G401 (cell line): ENCODE measurements around the gene CNRIP1. TPM values are rescaled to one million over a fixed set of nuclear protein-coding genes. Genes with fewer than 3 reads are reported as not detected.

ENCODE experiments used
- DNase-seq: peaks from one replicate; pipeline ENCODE4 v3.0.0-alpha.2; 2015; ENCODE audit warnings: low spot score
- in situ Hi-C: cut with HindIII; loops from 2 replicates; pipeline ENCODE4 v1.10.0; 2016; ENCODE audit warnings: low sequenced_read_pairs, mixed read lengths
- total RNA-seq: library from RNA; depleted of rRNA; stranded (reverse); fragments of >200 nt; shearing (Covaris generic); gene quantifications from 2 replicates; pipeline ENCODE4 v1.2.3, GENCODE V29; 2014

Gene CNRIP1
- total RNA-seq, 1 experiment from 2014 or later, result 8.4 TPM

DNA sequence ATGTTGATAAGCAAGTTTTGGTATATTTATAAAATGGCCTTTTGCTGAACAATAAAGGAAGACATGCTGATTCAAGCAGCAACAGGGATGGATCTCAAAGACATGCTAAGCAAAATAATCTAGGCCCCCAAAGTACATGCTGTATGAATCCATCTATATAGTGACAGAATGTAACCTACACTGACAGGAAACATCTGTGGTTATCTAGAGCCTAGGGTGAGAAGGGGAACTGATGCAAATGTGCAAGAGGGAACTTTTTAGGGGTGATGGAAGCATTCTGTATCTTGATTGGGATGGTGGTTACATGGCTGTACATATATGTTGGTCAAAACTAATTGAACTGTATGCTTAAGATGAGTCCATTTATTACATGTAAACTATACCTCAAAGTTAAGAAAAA lies 24.2 kb downstream of the CNRIP1 start:
- in situ Hi-C loops, result no loop called here
- no peak for DNase-seq

- in situ Hi-C loops, result no loop called here
Observed at GRCh38 chr2:68294913-68295312, 24.8 kb downstream of the CNRIP1 start.

GRCh38 chr2:68294187-68294586 lies 25.6 kb downstream of the CNRIP1 start:
- no peak for DNase-seq
- in situ Hi-C loops, result no loop called here

More at GRCh38 chr2:68294913-68295312, 24.8 kb downstream of the CNRIP1 start:
- no peak for DNase-seq

DNA sequence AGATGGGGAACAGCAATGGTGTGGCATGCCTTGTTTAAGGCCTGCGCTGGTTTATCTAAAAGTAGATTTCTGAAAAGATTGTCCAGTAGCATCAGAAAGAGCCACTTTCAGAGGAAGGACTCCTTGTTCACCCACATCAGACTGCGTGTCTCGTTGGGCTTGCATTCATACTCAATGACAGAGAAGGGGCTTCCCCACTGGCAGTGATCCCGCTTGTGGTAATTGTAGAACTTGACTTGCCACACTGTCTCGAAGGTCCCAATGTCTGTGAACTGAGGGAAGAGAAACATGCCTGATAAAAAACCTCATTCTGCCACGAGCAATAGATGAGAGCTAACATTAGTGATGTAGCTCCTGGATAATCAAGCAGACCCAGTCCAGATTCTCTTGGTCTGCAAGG lies 26.0 kb downstream of the CNRIP1 start:
- DNase-seq, result no peak
- in situ Hi-C loops, result no loop called here

GRCh38 chr2:68293024-68293423 lies 26.7 kb downstream of the CNRIP1 start:
- in situ Hi-C loops, result no loop called here
- DNase-seq, result no peak

DNA sequence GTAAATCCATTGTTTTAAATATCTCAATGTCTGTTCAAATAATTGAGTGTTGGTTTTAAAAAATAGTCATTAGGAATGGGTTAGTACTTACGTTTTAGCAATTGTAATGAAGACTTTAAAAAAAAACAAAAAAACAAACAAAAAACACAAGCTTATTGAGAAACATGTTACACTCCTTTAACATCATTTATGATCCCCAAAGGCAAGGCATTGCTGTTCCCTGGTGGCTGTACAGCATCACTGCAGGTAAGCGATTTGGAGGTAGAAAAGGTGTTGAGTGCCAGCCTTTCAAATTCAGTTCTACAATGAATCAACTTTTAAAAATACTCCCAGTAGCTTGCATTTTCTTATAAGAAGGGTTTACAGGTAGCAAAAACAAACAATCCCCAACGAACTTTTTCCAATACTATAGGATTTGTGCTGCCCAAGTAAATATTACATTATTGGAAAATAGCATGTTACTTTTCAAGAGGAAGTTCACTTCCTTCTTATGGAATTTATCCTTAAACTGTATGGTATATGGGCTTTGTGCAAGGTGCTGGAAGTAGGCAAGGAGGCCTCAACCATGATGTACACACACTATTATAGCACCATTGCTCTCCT lies 27.5 kb downstream of the CNRIP1 start:
- in situ Hi-C loops, result no loop called here
- peak; percentile 60 for DNase-seq

DNA sequence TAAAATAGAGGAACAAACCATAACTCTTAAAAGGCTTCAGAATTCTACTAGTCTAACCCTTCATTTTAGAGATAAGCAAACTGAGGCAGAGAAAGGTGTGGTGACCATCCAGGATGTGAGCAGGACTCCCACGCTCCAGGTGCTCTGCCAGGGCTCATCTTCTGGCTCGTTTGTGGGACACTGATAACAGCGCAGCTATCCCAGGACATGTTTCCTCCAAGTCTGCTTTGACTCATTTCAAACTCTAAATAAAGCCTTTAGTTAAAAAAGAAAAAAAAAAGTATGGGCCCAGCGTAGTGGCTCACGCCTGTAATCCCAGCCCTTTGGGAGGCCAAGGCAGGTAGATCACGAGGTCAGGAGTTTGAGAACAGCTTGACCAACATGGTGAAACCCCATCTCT lies 28.4 kb downstream of the CNRIP1 start:
- in situ Hi-C loops, result no loop called here
- no peak for DNase-seq

DNA sequence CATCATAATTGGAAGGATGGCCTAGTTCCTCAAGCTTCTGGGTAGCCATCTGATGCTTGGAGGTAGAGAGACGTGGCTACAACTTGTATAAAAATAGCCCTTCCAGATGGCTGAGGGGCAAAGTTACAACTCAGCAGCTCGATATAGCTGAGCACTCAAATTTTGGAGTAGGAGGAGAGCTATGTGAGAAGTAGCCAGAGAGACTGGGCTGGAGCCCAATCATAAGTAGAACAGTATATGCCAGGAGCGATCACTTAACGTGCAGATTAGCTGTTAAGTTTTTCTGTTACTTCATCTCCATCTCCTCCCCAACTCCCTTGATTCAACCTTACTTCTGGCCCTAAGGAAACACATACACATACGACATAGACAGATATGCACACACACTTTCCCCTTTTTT lies 28.8 kb downstream of the CNRIP1 start:
- peak; percentile 75 for DNase-seq
- in situ Hi-C loops, result no loop called here

DNA sequence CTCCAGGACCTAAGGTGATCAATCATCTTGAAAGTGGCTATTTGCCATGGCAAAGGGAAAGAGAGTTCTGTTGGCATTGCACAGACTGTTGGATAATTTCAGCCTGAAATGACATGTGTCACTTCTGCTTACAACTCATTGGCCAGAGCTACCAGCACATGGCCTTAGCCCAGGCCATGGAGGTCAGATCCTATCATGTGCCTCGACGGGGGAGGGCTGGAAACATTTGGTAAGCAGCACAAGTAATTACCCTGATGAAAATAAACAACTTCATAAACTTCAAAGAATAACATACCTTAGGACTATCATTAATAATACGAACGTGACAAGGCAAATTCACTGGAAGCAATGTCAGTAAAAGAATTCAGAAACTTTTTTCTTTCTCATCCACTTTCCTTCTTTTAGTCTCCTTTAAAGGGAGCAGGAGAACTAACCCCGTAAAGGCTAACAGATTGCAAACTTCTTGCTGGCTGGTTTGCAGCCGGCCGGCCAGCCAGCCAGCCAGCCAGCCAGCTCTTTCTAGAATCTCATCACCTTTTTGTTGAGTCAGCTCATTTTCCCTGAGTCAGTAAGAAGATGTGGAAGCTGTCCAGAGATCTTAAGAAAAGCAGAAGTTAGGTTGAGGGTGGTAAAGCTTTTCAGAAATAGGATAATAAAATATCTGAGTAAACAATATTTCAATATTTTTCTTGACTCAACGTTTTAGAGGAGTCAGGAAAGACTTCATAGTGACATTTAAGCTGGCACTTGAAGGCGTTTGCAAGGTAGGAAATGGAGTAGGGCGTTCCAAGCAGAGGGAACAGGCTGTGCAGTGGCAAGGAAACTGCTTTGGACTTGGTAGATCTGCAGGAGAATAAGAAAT lies 31.9 kb downstream of the CNRIP1 start:
- in situ Hi-C loops, result loop anchor here (10.0 kb wide), 1 partner anchor 163 kb away; no protein-coding TSS in a partner anchor
- DNase-seq, result peak; percentile 54

GRCh38 chr2:68284896-68285295 lies 34.9 kb downstream of the CNRIP1 start:
- DNase-seq, result peak; percentile 25
- in situ Hi-C loops, result loop anchor here (10.0 kb wide), 1 partner anchor 160 kb away; no protein-coding TSS in a partner anchor

GRCh38 chr2:68283419-68283812 lies 36.3 kb downstream of the CNRIP1 start:
- in situ Hi-C loops, result loop anchor here (10.0 kb wide), 1 partner anchor 159 kb away; no protein-coding TSS in a partner anchor
- DNase-seq, result no peak

GRCh38 chr2:68282811-68283418 lies 36.8 kb downstream of the CNRIP1 start:
- in situ Hi-C loops, result loop anchor here (10.0 kb wide), 1 partner anchor 158 kb away; no protein-coding TSS in a partner anchor
- DNase-seq, result peak; percentile 70

GRCh38 chr2:68280796-68281195 lies 39.0 kb downstream of the CNRIP1 start:
- no peak for DNase-seq
- in situ Hi-C loops, result loop anchor here (10.0 kb wide), 1 partner anchor 156 kb away; no protein-coding TSS in a partner anchor

DNA sequence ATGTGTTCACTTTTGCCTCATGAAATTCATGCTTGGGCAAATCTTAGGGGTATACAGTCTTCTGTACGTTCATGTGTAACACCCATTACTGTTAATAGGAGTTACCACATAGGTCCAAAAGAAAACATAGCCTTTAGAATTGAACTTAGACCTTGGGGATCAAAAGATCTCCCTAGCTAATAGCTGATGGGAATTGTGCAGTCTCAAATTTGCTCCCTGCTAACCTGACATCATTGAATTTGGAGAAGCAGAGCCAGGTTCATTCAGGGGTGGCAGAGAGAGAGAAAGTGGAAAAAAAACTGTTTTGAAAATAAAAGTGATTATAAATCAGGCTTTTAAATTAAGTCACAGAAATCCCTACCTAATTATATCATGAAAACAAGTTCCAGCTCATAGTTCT lies 39.4 kb downstream of the CNRIP1 start:
- in situ Hi-C loops, result loop anchor here (10.0 kb wide), 1 partner anchor 156 kb away; no protein-coding TSS in a partner anchor
- no peak for DNase-seq

- in situ Hi-C loops, result loop anchor here (10.0 kb wide), 1 partner anchor 155 kb away; no protein-coding TSS in a partner anchor
- no peak for DNase-seq
Observed at GRCh38 chr2:68279691-68280090, 40.1 kb downstream of the CNRIP1 start.

DNA sequence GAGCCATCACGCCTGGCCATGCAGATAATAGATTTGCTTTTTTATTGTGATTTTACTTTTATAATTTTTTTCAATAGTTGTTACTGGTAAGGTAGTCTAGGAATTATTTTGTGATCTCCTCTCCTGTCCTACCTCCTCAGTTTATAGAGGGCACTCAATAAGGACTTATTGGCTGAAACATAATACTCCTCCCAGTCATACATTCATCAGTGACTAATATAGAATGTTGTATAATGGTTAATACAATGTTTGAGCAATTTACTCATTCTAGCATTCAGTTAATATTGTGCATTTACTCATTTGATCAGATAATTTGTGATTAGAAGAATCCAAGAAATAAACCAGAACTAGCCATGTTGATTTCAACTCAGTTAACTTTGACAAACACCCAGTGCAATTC lies 41.6 kb downstream of the CNRIP1 start:
- DNase-seq, result no peak
- in situ Hi-C loops, result no loop called here

DNA sequence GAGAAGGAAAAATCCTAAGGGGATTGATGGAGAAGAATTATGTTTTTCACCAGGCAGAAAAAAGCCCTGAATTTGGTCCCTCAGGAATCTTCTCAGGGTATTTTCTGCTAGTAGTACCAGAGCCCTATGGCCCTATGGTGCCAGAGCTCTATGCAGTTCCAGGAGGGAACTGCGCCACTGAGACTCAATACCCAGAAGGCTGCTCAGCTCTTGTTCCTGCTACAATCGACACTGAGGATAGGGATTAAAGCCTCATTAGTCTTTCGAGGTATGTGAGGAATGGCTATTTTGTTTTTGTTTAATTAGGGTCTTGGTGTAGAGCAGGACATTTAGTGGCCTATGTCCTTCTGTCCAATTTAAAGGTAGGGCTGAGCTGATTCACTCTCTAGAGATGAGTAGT lies 45.7 kb downstream of the CNRIP1 start:
- DNase-seq, result no peak
- in situ Hi-C loops, result no loop called here

- DNase-seq, result no peak
- in situ Hi-C loops, result no loop called here
Observed at GRCh38 chr2:68272246-68272994, 47.3 kb downstream of the CNRIP1 start.

- in situ Hi-C loops, result no loop called here
- no peak for DNase-seq
Observed at GRCh38 chr2:68266655-68267054, 53.1 kb downstream of the CNRIP1 start.
